ENCODE results near the gene CELA1.

The CELA1 gene

DNA sequence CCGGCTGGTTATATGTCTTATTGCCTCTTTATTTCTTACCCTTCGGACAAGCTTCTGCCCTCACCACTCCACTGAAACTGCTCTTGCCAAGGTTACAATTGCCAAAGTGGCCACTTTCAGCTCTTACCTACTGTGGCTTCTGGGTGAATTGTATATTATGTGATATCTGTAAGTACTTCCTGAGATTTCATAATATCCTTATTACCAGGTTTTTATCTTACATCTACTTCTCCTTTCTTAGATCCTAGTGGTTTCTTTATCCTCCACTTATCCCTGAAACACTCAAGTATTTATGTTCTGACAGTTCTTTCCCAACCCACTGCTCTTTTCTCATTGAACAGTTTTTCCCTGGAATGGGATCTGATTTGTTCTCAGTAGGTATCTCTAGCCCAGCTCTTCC is 10.5 kb downstream of the CELA1 start:
- no peak for TF ChIP-seq CTCF (IDR thresholded peaks at IDR 0.05; ENCODE audit: unreplicated experiment in 3 of 3)
- Mint-ChIP-seq H3K27me3 (ENCODE audit: low read depth) (no peaks in the 10 kb centered on the region), H3K9me3 (no peaks in the 10 kb centered on the region), H3K4me3 (no peak overlapping the region), H3K36me3 (ENCODE audit: low read depth) (no peaks in the 10 kb centered on the region), H3K27ac (no peak overlapping the region), H3K4me1 (no peaks in the 10 kb centered on the region)

DNA sequence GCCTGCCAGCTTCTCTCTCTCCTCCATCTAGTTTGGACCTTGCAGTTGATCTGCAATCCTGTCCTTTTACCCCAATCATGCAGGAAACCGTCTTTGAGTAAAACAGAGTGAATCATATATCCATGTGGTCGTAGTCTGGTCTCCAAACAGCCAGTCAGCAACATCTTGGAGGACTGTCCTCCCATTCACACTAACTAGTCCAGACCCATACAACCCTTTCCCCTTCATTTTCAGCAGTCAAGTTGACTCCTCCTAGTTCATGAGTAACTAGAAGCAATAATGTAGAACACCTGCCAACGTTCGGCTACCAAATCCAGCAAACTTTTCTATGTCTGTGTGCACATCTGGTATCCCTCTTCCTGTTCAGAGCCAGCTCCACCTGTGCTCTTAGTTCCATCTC is 11.7 kb downstream of the CELA1 start:
- no peak overlapping the region for H3K4me3 Mint-ChIP-seq
- H3K9me3 Mint-ChIP-seq: no peaks in the 10 kb centered on the region
- no peaks in the 10 kb centered on the region for H3K36me3 Mint-ChIP-seq (ENCODE audit: low read depth)
- no peak for TF ChIP-seq CTCF (IDR thresholded peaks at IDR 0.05; ENCODE audit: unreplicated experiment in 3 of 3)
- peak overlapping the region in 1 of 3 experiments; percentile 13 for H3K27ac Mint-ChIP-seq
- H3K27me3 Mint-ChIP-seq (ENCODE audit: low read depth): no peaks in the 10 kb centered on the region
- H3K4me1 Mint-ChIP-seq: no peaks in the 10 kb centered on the region

- Mint-ChIP-seq H3K4me1 (no peaks in the 10 kb centered on the region), H3K4me3 (no peak overlapping the region), H3K27me3 (ENCODE audit: low read depth) (no peaks in the 10 kb centered on the region), H3K27ac (no peak overlapping the region), H3K36me3 (ENCODE audit: low read depth) (no peaks in the 10 kb centered on the region), H3K9me3 (no peaks in the 10 kb centered on the region)
- no peak for TF ChIP-seq CTCF (IDR thresholded peaks at IDR 0.05; ENCODE audit: unreplicated experiment in 3 of 3)
Observed at GRCh38 chr12:51333536-51333935, 12.9 kb downstream of the CELA1 start.

- no peaks in the 10 kb centered on the region for H3K9me3 Mint-ChIP-seq
- H3K27ac Mint-ChIP-seq: no peak overlapping the region
- H3K4me3 Mint-ChIP-seq: no peak overlapping the region
- H3K27me3 Mint-ChIP-seq (ENCODE audit: low read depth): no peaks in the 10 kb centered on the region
- H3K4me1 Mint-ChIP-seq: peaks cover 6% of the 10 kb centered on the region
- TF ChIP-seq CTCF (IDR thresholded peaks at IDR 0.05; ENCODE audit: unreplicated experiment in 3 of 3): no peak
- H3K36me3 Mint-ChIP-seq (ENCODE audit: low read depth): no peaks in the 10 kb centered on the region
Observed at GRCh38 chr12:51330186-51330585, 16.3 kb downstream of the CELA1 start.

- Mint-ChIP-seq H3K4me1 (peaks cover 6% of the 10 kb centered on the region), H3K36me3 (ENCODE audit: low read depth) (no peaks in the 10 kb centered on the region), H3K27ac (peak overlapping the region in 1 of 3 experiments; percentile 6), H3K9me3 (no peaks in the 10 kb centered on the region), H3K27me3 (ENCODE audit: low read depth) (no peaks in the 10 kb centered on the region), H3K4me3 (no peak overlapping the region)
- no peak for TF ChIP-seq CTCF (IDR thresholded peaks at IDR 0.05; ENCODE audit: unreplicated experiment in 3 of 3)
Observed at GRCh38 chr12:51329742-51330141, 16.7 kb downstream of the CELA1 start.

DNA sequence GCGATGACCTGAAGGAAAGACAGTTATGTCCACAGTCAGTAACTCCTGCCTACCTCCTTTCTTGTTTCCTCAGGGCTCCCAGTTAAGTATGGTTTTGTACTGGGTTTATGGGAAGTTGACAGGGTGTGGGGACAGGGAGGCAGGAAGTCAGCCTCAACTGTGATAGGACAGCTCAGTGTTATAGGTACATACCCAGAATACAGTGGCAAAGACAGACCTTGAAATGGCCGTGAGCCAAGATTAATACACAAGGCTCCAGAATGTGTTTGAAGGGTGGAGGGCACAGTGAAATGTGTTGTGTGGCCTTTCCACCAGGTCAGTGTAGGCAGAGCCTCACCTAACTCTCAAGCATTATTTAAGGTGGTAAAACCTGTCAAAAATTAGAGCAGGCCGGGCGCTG is 17.9 kb downstream of the CELA1 start:
- H3K27ac Mint-ChIP-seq: no peak overlapping the region
- H3K4me1 Mint-ChIP-seq: peaks cover 6% of the 10 kb centered on the region
- no peak overlapping the region for H3K4me3 Mint-ChIP-seq
- H3K9me3 Mint-ChIP-seq: no peaks in the 10 kb centered on the region
- H3K27me3 Mint-ChIP-seq (ENCODE audit: low read depth): no peaks in the 10 kb centered on the region
- no peak for TF ChIP-seq CTCF (IDR thresholded peaks at IDR 0.05; ENCODE audit: unreplicated experiment in 3 of 3)
- H3K36me3 Mint-ChIP-seq (ENCODE audit: low read depth): no peaks in the 10 kb centered on the region

Measured in nephron (organoid).